Measurements from ENCODE around the gene PARP6. TPM values are rescaled to one million over a fixed set of nuclear protein-coding genes. Genes with fewer than 3 reads are reported as not detected.

PARP6 gene
- total and polyA plus RNA-seq, 9 of the 15 experiments (the other 6 are each of a cell fraction or from before 2014, with no cell fraction given): 14.8 to 83.2 (median 28.3) TPM

- TF ChIP-seq TEAD4 (IDR thresholded peaks at IDR 0.05; ENCODE audit: low read length): no peak
- TF ChIP-seq TEAD4 (CRISPR knock-in tag; IDR thresholded peaks at IDR 0.05; ENCODE audit: borderline replicate concordance): no peak
- no peak for TF ChIP-seq DIDO1 (tag; IDR thresholded peaks at IDR 0.05; ENCODE audit: low read depth)
- no peak for TF ChIP-seq ZNF707 (CRISPR knock-in tag; conservative IDR thresholded peaks at IDR 0.05)
- no peak for TF ChIP-seq NELFE (IDR thresholded peaks at IDR 0.05; ENCODE audit: insufficient read depth, insufficient read length)
These were observed 12.4 kb upstream of the PARP6 start (continued) for GRCh38 chr15:72284781-72285180.

GRCh38 chr15:72281713-72282112 is 9.4 kb upstream of the PARP6 start:
- Histone ChIP-seq H3K27me3 (ENCODE audit: control insufficient read depth in 2 of 2, insufficient read depth in 2 of 2, low read length in 2 of 2) (peaks cover 4 to 10% of the 10 kb centered on the region in 2 experiments; a peak in 2 of 5 replicates), H3K4me2 (ENCODE audit: insufficient read depth, low read length) (no peak overlapping the region), H3K27ac (ENCODE audit: extremely low read depth, low read depth, low read length) (no peak overlapping the region), H3K9me1 (ENCODE audit: control insufficient read depth, insufficient read depth, low read length) (no peaks in the 10 kb centered on the region), H3K36me3 (ENCODE audit: control insufficient read depth, insufficient read depth, low read length) (no peaks in the 10 kb centered on the region), H3K9ac (ENCODE audit: insufficient read depth in 1 of 2, low read depth in 2 of 2, low read length in 2 of 2) (no peak overlapping the region), H4K20me1 (replicated peaks; ENCODE audit: control insufficient read depth, insufficient read depth, low read length) (no peaks in the 10 kb centered on the region), H3K4me3 (no peak overlapping the region), H3K9me3 (replicated peaks; ENCODE audit: control insufficient read depth, insufficient read depth, low read depth, low read length) (no peaks in the 10 kb centered on the region), H2AFZ (ENCODE audit: low read depth, low read length) (no peak overlapping the region), H3K79me2 (ENCODE audit: control insufficient read depth, insufficient read depth, low read length) (no peaks in the 10 kb centered on the region), H3K4me1 (replicated peaks in 1 of 2; ENCODE audit: control insufficient read depth in 2 of 2, insufficient read depth in 2 of 2, low read length in 2 of 2) (peaks cover 0 to 3% of the 10 kb centered on the region in 2 experiments; a peak in 3 of 5 replicates)
- DNase-seq (ENCODE audit: extremely low read depth in 1 of 4, low spot score in 3 of 4): peak in 1 of 4 experiments; percentile 45
- FAIRE-seq: peak; percentile 83
- WGBS (ENCODE audit: insufficient coverage, low coverage, missing lambda C conversion rate): 20% methylated on average over 3 of the region's 3 CpGs
- no TSS peak for BruUV-seq (replicated peaks)
- in situ Hi-C loops (cut with MboI) (no loop called here), intact Hi-C loops (cut with micrococcal nuclease) (no loop called here)
- ATAC-seq: peak; percentile 37
- POLR2A ChIA-PET: no interaction called here
- CTCF ChIA-PET (ENCODE audit: low intra/inter-chr PET ratio): interaction anchor here (0.6 kb wide), 1 partner anchor 22 kb away, joined by 3 read pairs; no protein-coding TSS in a partner anchor
- TF ChIP-seq, protein P1, sequence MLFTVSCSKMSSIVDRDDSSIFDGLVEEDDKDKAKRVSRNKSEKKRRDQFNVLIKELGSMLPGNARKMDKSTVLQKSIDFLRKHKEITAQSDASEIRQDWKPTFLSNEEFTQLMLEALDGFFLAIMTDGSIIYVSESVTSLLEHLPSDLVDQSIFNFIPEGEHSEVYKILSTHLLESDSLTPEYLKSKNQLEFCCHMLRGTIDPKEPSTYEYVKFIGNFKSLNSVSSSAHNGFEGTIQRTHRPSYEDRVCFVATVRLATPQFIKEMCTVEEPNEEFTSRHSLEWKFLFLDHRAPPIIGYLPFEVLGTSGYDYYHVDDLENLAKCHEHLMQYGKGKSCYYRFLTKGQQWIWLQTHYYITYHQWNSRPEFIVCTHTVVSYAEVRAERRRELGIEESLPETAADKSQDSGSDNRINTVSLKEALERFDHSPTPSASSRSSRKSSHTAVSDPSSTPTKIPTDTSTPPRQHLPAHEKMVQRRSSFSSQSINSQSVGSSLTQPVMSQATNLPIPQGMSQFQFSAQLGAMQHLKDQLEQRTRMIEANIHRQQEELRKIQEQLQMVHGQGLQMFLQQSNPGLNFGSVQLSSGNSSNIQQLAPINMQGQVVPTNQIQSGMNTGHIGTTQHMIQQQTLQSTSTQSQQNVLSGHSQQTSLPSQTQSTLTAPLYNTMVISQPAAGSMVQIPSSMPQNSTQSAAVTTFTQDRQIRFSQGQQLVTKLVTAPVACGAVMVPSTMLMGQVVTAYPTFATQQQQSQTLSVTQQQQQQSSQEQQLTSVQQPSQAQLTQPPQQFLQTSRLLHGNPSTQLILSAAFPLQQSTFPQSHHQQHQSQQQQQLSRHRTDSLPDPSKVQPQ (CRISPR knock-in tag; IDR thresholded peaks at IDR 0.05; ENCODE audit: borderline replicate concordance): no peak
- TF ChIP-seq JUND (IDR thresholded peaks at IDR 0.05; ENCODE audit: borderline replicate concordance, low read depth, low read length) (peak; percentile 57; the same call in 1 of the 2 replicates), JUND (tag; IDR thresholded peaks at IDR 0.05; ENCODE audit: borderline replicate concordance, low read depth, low read length) (peak; percentile 19; the same call in 1 of the 3 replicates), EGR1 (conservative IDR thresholded peaks at IDR 0.05) (no peak), SIRT6 (IDR thresholded peaks at IDR 0.05; ENCODE audit: low read depth, low read length) (no peak), NR2C2 (CRISPR knock-in tag; IDR thresholded peaks at IDR 0.05) (no peak), NR2C2 (tag; IDR thresholded peaks at IDR 0.05) (peak; percentile 56), EHMT2 (IDR thresholded peaks at IDR 0.05) (peak; percentile 79), ESRRA (IDR thresholded peaks at IDR 0.05; ENCODE audit: borderline replicate concordance, low read depth) (0 out of 2 replicates have a peak, but pooled peaks have one; percentile 27), ZNF311 (CRISPR knock-in tag; IDR thresholded peaks at IDR 0.05) (no peak)
- TF ChIP-seq, protein P2, sequence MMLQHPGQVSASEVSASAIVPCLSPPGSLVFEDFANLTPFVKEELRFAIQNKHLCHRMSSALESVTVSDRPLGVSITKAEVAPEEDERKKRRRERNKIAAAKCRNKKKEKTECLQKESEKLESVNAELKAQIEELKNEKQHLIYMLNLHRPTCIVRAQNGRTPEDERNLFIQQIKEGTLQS (IDR thresholded peaks at IDR 0.05): peak; percentile 66
- TF ChIP-seq, protein P2 (CRISPR knock-in tag; conservative IDR thresholded peaks at IDR 0.05): no peak
- TF ChIP-seq, protein P3, sequence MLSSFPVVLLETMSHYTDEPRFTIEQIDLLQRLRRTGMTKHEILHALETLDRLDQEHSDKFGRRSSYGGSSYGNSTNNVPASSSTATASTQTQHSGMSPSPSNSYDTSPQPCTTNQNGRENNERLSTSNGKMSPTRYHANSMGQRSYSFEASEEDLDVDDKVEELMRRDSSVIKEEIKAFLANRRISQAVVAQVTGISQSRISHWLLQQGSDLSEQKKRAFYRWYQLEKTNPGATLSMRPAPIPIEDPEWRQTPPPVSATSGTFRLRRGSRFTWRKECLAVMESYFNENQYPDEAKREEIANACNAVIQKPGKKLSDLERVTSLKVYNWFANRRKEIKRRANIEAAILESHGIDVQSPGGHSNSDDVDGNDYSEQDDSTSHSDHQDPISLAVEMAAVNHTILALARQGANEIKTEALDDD (IDR thresholded peaks at IDR 0.05): peak; percentile 83
